IMR-90 (cell line): ENCODE data around the gene ETV6. TPM values are rescaled to one million over a fixed set of nuclear protein-coding genes. Genes with fewer than 3 reads are reported as not detected.

Source experiments
- ATAC-seq: fragments of 200-7000 bp; cut with Tn5 transposase; 2 replicates; pipeline ENCODE4 v1.9.1; 2020; ENCODE audit warnings: low read depth, mild to moderate bottlenecking, moderate library complexity
- BruUV-seq: library from RNA; stranded (reverse); fragments of 400-500 nt; replicated peaks from 2 replicates; lab custom pipeline; 2021; lab: Mats Ljungman, UMichigan
- CTCF ChIA-PET: fragments of 300-600 bp; formaldehyde crosslinking; extraction: SDS; loops from one replicate; lab custom pipeline; 2021; ENCODE audit warnings: antibody characterized with exemption; lab: Yijun Ruan, JAX
- POLR2A ChIA-PET: fragments of 300-600 bp; sonication (Branson Sonifier 250); formaldehyde crosslinking; loops from one replicate; lab custom pipeline; 2022; ENCODE audit warnings: antibody characterized with exemption; ENCODE audit not compliant: unreplicated experiment; lab: Charles Lee
- DNase-seq: peaks from one replicate; pipeline ENCODE4 v3.0.0; 2013
- H2AFZ ChIP-seq: replicated peaks from 2 replicates; pipeline ENCODE3; 2013; ENCODE audit warnings: low read length, mild to moderate bottlenecking; ENCODE audit not compliant: poor library complexity
- H2AK5ac ChIP-seq: 2 replicates; pipeline ENCODE4 v1.6.1; 2013; ENCODE audit warnings: low read depth, low read length, inconsistent platforms
- H2AK9ac ChIP-seq: replicated peaks from 2 replicates; pipeline ENCODE3; 2013; ENCODE audit warnings: mild to moderate bottlenecking, low read depth, low read length, moderate library complexity; ENCODE audit not compliant: poor library complexity
- H2BK120ac ChIP-seq: 2 replicates; pipeline ENCODE4 v1.6.1; 2013; ENCODE audit warnings: low read depth, low read length, inconsistent platforms
- H2BK15ac ChIP-seq: 3 replicates; pipeline ENCODE4 v1.6.1; 2013; ENCODE audit warnings: low read depth, low read length, inconsistent platforms
- H2BK20ac ChIP-seq: 2 replicates; pipeline ENCODE4 v1.6.1; 2013; ENCODE audit warnings: low read depth, mild to moderate bottlenecking, inconsistent platforms, low read length, moderate library complexity
- H2BK5ac ChIP-seq: 2 replicates; pipeline ENCODE4 v1.6.1; 2013; ENCODE audit warnings: mild to moderate bottlenecking, low read depth, low read length, inconsistent platforms; ENCODE audit not compliant: poor library complexity, severe bottlenecking
- H3K14ac ChIP-seq: replicated peaks from 2 replicates; pipeline ENCODE4 v1.6.1; 2013; ENCODE audit warnings: low read depth, low read length, inconsistent platforms
- H3K18ac ChIP-seq: 2 replicates; pipeline ENCODE4 v1.6.1; 2013; ENCODE audit warnings: low read depth, low read length, control low read depth
- H3K23ac ChIP-seq: 2 replicates; pipeline ENCODE4 v1.6.1; 2013; ENCODE audit warnings: low read depth, low read length, inconsistent platforms
- H3K27ac ChIP-seq: 2 replicates; pipeline ENCODE4 v1.5.1; 2013; ENCODE audit warnings: mild to moderate bottlenecking, control low read depth, low read length; ENCODE audit not compliant: insufficient read depth
- H3K27me3 ChIP-seq: 2 replicates; pipeline ENCODE4 v1.6.1; 2013; ENCODE audit warnings: low read length; ENCODE audit not compliant: control insufficient read depth, insufficient read depth
- H3K36me3 ChIP-seq: 2 replicates; pipeline ENCODE4 v1.6.1; 2013; ENCODE audit warnings: low read length, mixed read lengths; ENCODE audit not compliant: control insufficient read depth, insufficient read depth
- H3K4ac ChIP-seq: 2 replicates; pipeline ENCODE4 v1.6.1; 2013; ENCODE audit warnings: low read depth, low read length, inconsistent platforms
- H3K4me1 ChIP-seq: 2 replicates; pipeline ENCODE4 v1.6.1; 2013; ENCODE audit warnings: low read length, mixed read lengths; ENCODE audit not compliant: control insufficient read depth, insufficient read depth
- H3K4me2 ChIP-seq: 2 replicates; pipeline ENCODE4 v1.6.1; 2013; ENCODE audit warnings: low read depth, mild to moderate bottlenecking, control low read depth, low read length, moderate library complexity
- H3K4me3 ChIP-seq: 2 replicates; pipeline ENCODE4 v1.5.1; 2013; ENCODE audit warnings: low read depth, mild to moderate bottlenecking, control low read depth, low read length, moderate library complexity; ENCODE audit not compliant: insufficient read depth
- H3K56ac ChIP-seq: 2 replicates; pipeline ENCODE4 v1.6.1; 2013; ENCODE audit warnings: low read length, inconsistent platforms; ENCODE audit not compliant: insufficient read depth; ENCODE audit errors: extremely low read depth
- H3K79me1 ChIP-seq, 2 experiments: 2 replicates each; pipeline ENCODE4 v1.6.1; 2013; ENCODE audit warnings: low read length in 2 of 2, inconsistent platforms in 1 of 2, low read depth in 1 of 2
- H3K9ac ChIP-seq: 2 replicates; pipeline ENCODE4 v1.6.1; 2013; ENCODE audit warnings: low read depth, low read length, control low read depth
- H3K9me1 ChIP-seq: 2 replicates; pipeline ENCODE4 v1.6.1; 2013; ENCODE audit warnings: low read length, inconsistent platforms; ENCODE audit not compliant: insufficient read depth
- H3K9me3 ChIP-seq: 2 replicates; pipeline ENCODE4 v1.6.1; 2013; ENCODE audit warnings: low read length; ENCODE audit not compliant: control insufficient read depth, insufficient read depth
- H4K20me1 ChIP-seq: 2 replicates; pipeline ENCODE4 v1.6.1; 2013; ENCODE audit warnings: low read length, inconsistent platforms; ENCODE audit not compliant: insufficient read depth
- H4K5ac ChIP-seq: 2 replicates; pipeline ENCODE4 v1.6.1; 2013; ENCODE audit warnings: mild to moderate bottlenecking, low read depth, low read length, control low read depth
- H4K8ac ChIP-seq, 2 experiments: 2 replicates each; pipeline ENCODE4 v1.6.1; 2013; ENCODE audit warnings: low read depth in 2 of 2, low read length in 2 of 2, control low read depth in 1 of 2, inconsistent platforms in 1 of 2
- H4K91ac ChIP-seq: 2 replicates; pipeline ENCODE4 v1.6.1; 2013; ENCODE audit warnings: low read depth, low read length, inconsistent platforms; ENCODE audit not compliant: insufficient read depth
- CHD1 ChIP-seq: IDR thresholded peaks from 2 replicates; pipeline ENCODE4 v1.6.1; 2012; ENCODE audit warnings: low read depth, low read length, improper control_type of control experiment
- MAFK ChIP-seq: IDR thresholded peaks from 2 replicates; pipeline ENCODE4 v1.6.1; 2012; ENCODE audit warnings: low read depth, low read length, improper control_type of control experiment
- MAZ ChIP-seq: IDR thresholded peaks from 2 replicates; pipeline ENCODE4 v1.6.1; 2012; ENCODE audit warnings: low read depth, mild to moderate bottlenecking, low read length, improper control_type of control experiment, moderate library complexity, borderline replicate concordance
- POLR2A ChIP-seq: IDR thresholded peaks from 2 replicates; pipeline ENCODE4 v1.6.1; 2012; ENCODE audit warnings: mild to moderate bottlenecking, low read depth, low read length
- RFX5 ChIP-seq: IDR thresholded peaks from 2 replicates; pipeline ENCODE4 v1.8.0; 2012; ENCODE audit warnings: low read depth, mild to moderate bottlenecking, low read length, moderate library complexity
- dilution Hi-C: fragments of 300-500 bp; cut with HindIII; formaldehyde crosslinking; loops from one replicate; pipeline ENCODE4 v1.14.3; 2018; ENCODE audit warnings: low sequenced_read_pairs; ENCODE audit not compliant: unreplicated experiment
- in situ Hi-C: fragments of 300-500 bp; cut with MboI; formaldehyde crosslinking; loops from 3 replicates; pipeline ENCODE4 v1.14.3; 2019; ENCODE audit warnings: low sequenced_read_pairs, inconsistent platforms, mixed read lengths
- intact Hi-C: fragments of 100-400 bp; cut with micrococcal nuclease; formaldehyde crosslinking; loops from 2 replicates; pipeline ENCODE4 v1.10.0; 2022
- polyA plus RNA-seq, 3 experiments: library from polyadenylated mRNA; depleted of rRNA; stranded (reverse); fragments of >200 nt; gene quantifications; 2 replicates each; pipeline ENCODE4 v1.2.3, GENCODE V29; 2012; ENCODE audit warnings: low replicate concordance in 1 of 3
- total RNA-seq: library from RNA; depleted of rRNA; stranded (reverse); fragments of >200 nt; gene quantifications from 2 replicates; pipeline ENCODE4 v1.2.3, GENCODE V29; 2012
- TF ChIP-seq, protein P1 (sequence below): fragments of 150-350 bp; IDR thresholded peaks from 2 replicates; pipeline ENCODE4 v1.6.1; 2016; ENCODE audit warnings: low read depth, mild to moderate bottlenecking, low read length, moderate library complexity, borderline replicate concordance

ETV6 gene
- total and polyA plus RNA-seq, 2 of the 4 experiments (the other 2 are of a cell fraction) = 8.4 to 9.9 TPM

DNA sequence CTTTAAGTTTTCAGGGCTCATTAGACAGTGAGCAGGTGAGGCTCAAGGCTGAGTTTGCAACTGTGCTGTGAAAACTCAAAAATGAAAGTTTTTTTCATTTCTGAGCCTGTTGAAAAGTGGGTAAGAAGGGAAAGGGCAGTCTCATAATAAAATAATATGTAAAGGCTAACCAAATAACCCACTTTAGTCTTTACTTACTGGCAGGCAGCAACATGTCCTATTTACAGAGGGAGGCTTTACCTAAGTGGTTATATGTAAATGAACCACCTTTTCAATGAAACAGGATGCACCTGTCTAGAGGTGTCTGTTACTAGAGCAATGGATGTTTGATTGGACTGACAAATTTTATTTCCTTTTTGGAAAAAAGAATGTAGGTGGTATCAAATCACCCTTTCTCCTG lies 158.0 kb downstream of the ETV6 start:
- Histone ChIP-seq H3K79me1 (peaks cover 24 to 55% of the 10 kb centered on the region in 2 experiments), H2AK5ac (no peak overlapping the region), H2BK20ac (no peak overlapping the region), H2BK15ac (no peak overlapping the region), H3K27me3 (no peaks in the 10 kb centered on the region), H2AK9ac (no peak overlapping the region), H3K14ac (no peak overlapping the region), H4K20me1 (peaks cover 3% of the 10 kb centered on the region; the same call in 1 of the 2 replicates), H3K9me1 (peaks cover 2% of the 10 kb centered on the region; the same call in 1 of the 2 replicates), H4K5ac (no peak overlapping the region), H3K9me3 (no peaks in the 10 kb centered on the region), H2BK5ac (no peak overlapping the region), H4K91ac (no peak overlapping the region), H3K18ac (no peak overlapping the region), H3K27ac (no peak overlapping the region), H3K4me2 (no peak overlapping the region), H3K4me3 (no peak overlapping the region), H3K9ac (no peak overlapping the region), H2BK120ac (no peak overlapping the region), H2AFZ (no peak overlapping the region), H3K56ac (no peak overlapping the region), H3K4me1 (peaks cover 5% of the 10 kb centered on the region), H3K4ac (no peak overlapping the region), H3K36me3 (no peaks in the 10 kb centered on the region; the same call in 1 of the 2 replicates), H4K8ac (no peak overlapping the region), H3K23ac (no peak overlapping the region)
- ChIA-PET POLR2A (no interaction called here), CTCF (no interaction called here)
- dilution Hi-C loops = no loop called here
- DNase-seq (no peak), ATAC-seq (no peak)
- TF ChIP-seq CHD1 = no peak
- TF ChIP-seq MAZ = no peak
- TF ChIP-seq, protein P1, sequence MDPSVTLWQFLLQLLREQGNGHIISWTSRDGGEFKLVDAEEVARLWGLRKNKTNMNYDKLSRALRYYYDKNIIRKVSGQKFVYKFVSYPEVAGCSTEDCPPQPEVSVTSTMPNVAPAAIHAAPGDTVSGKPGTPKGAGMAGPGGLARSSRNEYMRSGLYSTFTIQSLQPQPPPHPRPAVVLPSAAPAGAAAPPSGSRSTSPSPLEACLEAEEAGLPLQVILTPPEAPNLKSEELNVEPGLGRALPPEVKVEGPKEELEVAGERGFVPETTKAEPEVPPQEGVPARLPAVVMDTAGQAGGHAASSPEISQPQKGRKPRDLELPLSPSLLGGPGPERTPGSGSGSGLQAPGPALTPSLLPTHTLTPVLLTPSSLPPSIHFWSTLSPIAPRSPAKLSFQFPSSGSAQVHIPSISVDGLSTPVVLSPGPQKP = no peak
- no peak for TF ChIP-seq POLR2A
- TF ChIP-seq MAFK = no peak
- no peak for TF ChIP-seq RFX5
- intact Hi-C loops = no loop called here
- BruUV-seq = no TSS peak
- in situ Hi-C loops = no loop called here
